ENCODE measurements around the gene MYO3B. TPM values are rescaled to one million over a fixed set of nuclear protein-coding genes. Genes with fewer than 3 reads are reported as not detected.

Gene MYO3B
- total and polyA plus RNA-seq, 2 of the 8 experiments (the other 6 are each of a cell fraction or from before 2014, with no cell fraction given) = 0.17 to 0.19 TPM

- Histone ChIP-seq H3K56ac (replicated peaks; ENCODE audit: insufficient read length, low read depth, low read length) (no peak overlapping the region), H2BK5ac (ENCODE audit: low read depth, low read length) (no peak overlapping the region), H3K4me1 (replicated peaks in 1 of 4; ENCODE audit: control insufficient read depth in 3 of 4, insufficient read depth in 4 of 4, low read length in 3 of 4) (peaks cover 0 to 2% (median 0%) of the 10 kb centered on the region in 4 experiments; a peak in 2 of 7 replicates), H3K36me3 (ENCODE audit: control insufficient read depth in 2 of 4, insufficient read depth in 4 of 4, low read length in 3 of 4) (peaks cover 0 to 5% (median 0%) of the 10 kb centered on the region in 4 experiments; a peak in 1 of 8 replicates), H3K79me1 (ENCODE audit: low read depth, low read length) (no peaks in the 10 kb centered on the region), H2AK5ac (ENCODE audit: low read depth, low read length) (no peak overlapping the region), H3K4me3 (ENCODE audit: extremely low read depth in 1 of 4, insufficient read depth in 2 of 4, low read depth in 3 of 4, low read length in 4 of 4) (no peak overlapping the region), H2AFZ (ENCODE audit: low read length) (no peak overlapping the region), H3K23me2 (ENCODE audit: low read depth, low read length) (no peaks in the 10 kb centered on the region), H2BK20ac (ENCODE audit: low read length) (no peak overlapping the region), H3K18ac (ENCODE audit: extremely low read depth, low read length) (no peak overlapping the region), H3K14ac (ENCODE audit: insufficient read length) (no peak overlapping the region), H3K27me3 (replicated peaks in 1 of 4; ENCODE audit: control insufficient read depth in 3 of 4, extremely low read depth in 1 of 4, insufficient read depth in 3 of 4, low read length in 3 of 4) (no peaks in the 10 kb centered on the region; a peak in 1 of 7 replicates), H4K91ac (replicated peaks; ENCODE audit: insufficient read length, low read length) (no peak overlapping the region), H2BK120ac (replicated peaks; ENCODE audit: low read depth, low read length) (no peak overlapping the region), H2BK15ac (ENCODE audit: low read length) (no peak overlapping the region), H3K79me2 (ENCODE audit: control insufficient read depth in 1 of 2, insufficient read depth in 2 of 2, low read length in 2 of 2) (no peaks in the 10 kb centered on the region), H3K27ac (ENCODE audit: low read depth, low read length) (no peak overlapping the region), H4K8ac (ENCODE audit: extremely low read depth, insufficient read depth, low read length) (no peak overlapping the region), H3K4ac (replicated peaks; ENCODE audit: insufficient read length, low read depth, low read length) (no peak overlapping the region), H4K5ac (ENCODE audit: insufficient read length, low read depth, low read length) (no peak overlapping the region), H4K20me1 (replicated peaks in 1 of 2; ENCODE audit: control insufficient read depth in 1 of 2, insufficient read depth in 2 of 2, low read length in 2 of 2) (no peaks in the 10 kb centered on the region), H3K23ac (ENCODE audit: insufficient read length) (no peak overlapping the region), H2BK12ac (ENCODE audit: low read depth, low read length) (no peak overlapping the region), H3K9ac (replicated peaks in 1 of 4; ENCODE audit: extremely low read depth in 1 of 4, low read depth in 3 of 4, low read length in 3 of 4) (no peak overlapping the region), H3K4me2 (ENCODE audit: insufficient read depth in 1 of 2, low read depth in 2 of 2, low read length in 2 of 2) (no peak overlapping the region), H3K9me3 (ENCODE audit: insufficient read depth in 2 of 2, low read depth in 1 of 2, low read length in 1 of 2) (peaks cover 5 to 9% of the 10 kb centered on the region in 2 experiments; a peak in 2 of 4 replicates)
- ChIA-PET CTCF (ENCODE audit: partially characterized antibody) (interaction anchor here (0.6 kb wide), 1 partner anchor 762 kb away, joined by 3 read pairs; no protein-coding TSS in a partner anchor), POLR2A (ENCODE audit: partially characterized antibody) (no interaction called here)
- no peak for TF ChIP-seq ASH2L (IDR thresholded peaks at IDR 0.05; ENCODE audit: low read length)
- TF ChIP-seq ATF3 (IDR thresholded peaks at IDR 0.05; ENCODE audit: insufficient read depth, low read depth, low read length) = no peak
- no peak for TF ChIP-seq CTBP2 (IDR thresholded peaks at IDR 0.05; ENCODE audit: borderline replicate concordance, insufficient read depth, insufficient read length, low read length)
- no peak for TF ChIP-seq POLR2AphosphoS5 (IDR thresholded peaks at IDR 0.05; ENCODE audit: low read depth, low read length)
- DNase-seq (ENCODE audit: low read depth in 1 of 2, low spot score in 2 of 2) = no peak
- WGBS, 2 experiments (ENCODE audit: extremely low coverage in 1 of 2, insufficient coverage in 1 of 2, insufficient read length in 1 of 2, insufficient replicate concordance in 2 of 2, low coverage in 1 of 2, low lambda C conversion rate in 2 of 2, missing lambda C conversion rate in 1 of 2) = 85% methylated on average over 4 of the region's 5 CpGs; no CpG with 5 or more reads in 1 of the 2 experiments
- FAIRE-seq = no peak
Observed at GRCh38 chr2:170464268-170464667, 286.3 kb downstream of the MYO3B start.
